Activated CD8-positive, alpha-beta T cell treated with anti-CD3 and anti-CD28 coated beads, Interleukin-2, amount 10 ng/mL, durations not matched to agents 7 days and 5 days (primary cell): ENCODE data around the gene CYP1B1. TPM values are rescaled to one million over a fixed set of nuclear protein-coding genes. Genes with fewer than 3 reads are reported as not detected.
A peak's percentile ranks its signal among the peaks of the same experiment; 100 is the strongest.

Source experiments
- ATAC-seq: fragments of 150-1000 bp; cut with Tn5 transposase; one replicate; pipeline ENCODE4 v1.10.0; 2021; ENCODE audit warnings: moderate library complexity
- CTCF ChIA-PET: fragments of 350-600 bp; sonication (Branson Sonifier 250); formaldehyde crosslinking; loops from one replicate; lab custom pipeline; 2021; ENCODE audit warnings: antibody characterized with exemption; lab: Charles Lee
- POLR2A ChIA-PET: fragments of 350-600 bp; sonication (Branson Sonifier 250); formaldehyde crosslinking; loops from one replicate; lab custom pipeline; 2021; ENCODE audit warnings: antibody characterized with exemption; lab: Charles Lee
- DNase-seq: peaks from one replicate; pipeline ENCODE4 v3.0.0-alpha.2; 2020
- H3K27ac Mint-ChIP-seq: one replicate; pipeline ENCODE4 v1.8.0; 2021; ENCODE audit warnings: mild to moderate bottlenecking, mixed read lengths
- H3K27me3 Mint-ChIP-seq: one replicate; pipeline ENCODE4 v1.8.0; 2021; ENCODE audit warnings: low read depth, mixed read lengths
- H3K36me3 Mint-ChIP-seq: one replicate; pipeline ENCODE4 v1.8.0; 2021; ENCODE audit warnings: low read depth, mixed read lengths
- H3K4me1 Mint-ChIP-seq: one replicate; pipeline ENCODE4 v1.8.0; 2021; ENCODE audit warnings: low read depth, mixed read lengths
- H3K4me3 Mint-ChIP-seq: one replicate; pipeline ENCODE4 v1.8.0; 2021; ENCODE audit warnings: mild to moderate bottlenecking, mixed read lengths
- H3K9me3 Mint-ChIP-seq: one replicate; pipeline ENCODE4 v1.8.0; 2022; ENCODE audit warnings: mixed read lengths; ENCODE audit not compliant: insufficient read depth
- total RNA-seq, 2 experiments: library from RNA; stranded (reverse); gene quantifications; one replicate each; pipeline ENCODE4 v1.2.3, GENCODE V29; 2021

CYP1B1 gene
- total RNA-seq: 1 to 10 TPM; 1.9 to 2.3 TPM

DNA sequence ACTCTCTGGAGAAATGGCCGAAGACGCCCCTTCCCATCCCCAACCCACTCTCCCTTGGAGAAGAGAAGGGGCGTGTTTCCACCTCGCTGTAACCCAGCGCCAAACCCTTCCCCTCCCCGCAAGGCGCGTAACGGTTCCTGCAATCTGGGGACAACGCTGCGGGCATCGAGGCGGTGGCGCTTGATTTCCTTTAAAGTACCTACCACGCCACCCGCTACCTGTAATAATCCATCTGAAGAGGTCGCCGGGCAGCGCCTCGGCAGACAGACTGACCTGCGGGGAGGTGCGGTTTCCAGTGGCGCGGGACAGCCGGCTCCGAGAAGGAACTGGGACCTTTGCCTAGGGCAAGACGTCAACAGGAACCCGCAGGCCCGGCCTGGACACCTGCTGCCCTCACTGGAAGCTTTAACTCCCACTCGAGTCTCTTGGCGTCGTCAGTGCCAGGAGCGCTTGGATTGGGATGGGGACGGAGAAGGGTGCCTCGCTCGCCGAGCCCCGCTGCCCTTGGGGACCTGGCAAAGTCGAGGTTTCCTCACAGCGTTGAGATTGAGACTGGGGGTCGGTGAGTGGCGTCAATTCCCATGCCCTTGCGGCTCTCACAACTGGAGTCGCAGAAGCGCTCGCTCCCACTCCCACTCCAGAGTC, at the start of gene CYP1B1:
TSS of gene CYP1B1 (minus strand) at position 645 of the 645 bp plus-strand sequence. CDS start 763 bp downstream, outside the sequence.
- Mint-ChIP-seq H3K27me3 (peaks cover 53% of the 10 kb centered on the region), H3K4me3 (peak within 1 kb of the TSS; percentile 75), H3K36me3 (peaks cover 10% of the 10 kb centered on the region), H3K9me3 (no peaks in the 10 kb centered on the region), H3K27ac (peak within 1 kb of the TSS; percentile 69), H3K4me1 (peaks cover 34% of the 10 kb centered on the region)
- ChIA-PET CTCF (interaction anchor here (0.9 to 2.4 kb wide), 16 partner anchors 8 to 698 kb away, joined by 3 to 12 read pairs (median 4); no protein-coding TSS in a partner anchor), POLR2A (no interaction called here)
- ATAC-seq: no peak
- DNase-seq: peak; percentile 25

DNA sequence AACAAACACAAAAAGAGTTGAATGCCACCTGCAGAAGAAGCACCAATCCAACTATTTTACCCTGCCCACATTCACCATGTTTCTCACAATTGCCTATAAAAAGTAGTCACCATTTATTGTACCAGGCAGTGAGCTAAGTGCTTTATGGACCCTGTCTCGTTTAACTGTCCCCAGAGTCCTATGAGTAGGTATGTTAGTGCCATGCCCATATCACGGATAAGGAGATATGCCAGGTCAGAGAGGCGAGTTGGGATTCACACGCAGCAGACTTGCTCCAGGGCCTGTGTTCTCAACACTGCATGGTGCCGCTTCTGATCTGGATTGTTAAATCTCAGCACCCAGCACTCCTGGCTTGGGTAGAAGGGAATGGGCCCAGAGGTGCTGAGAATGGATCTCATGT, 49.1 kb upstream of the CYP1B1 start:
- ChIA-PET POLR2A (no interaction called here), CTCF (no interaction called here)
- Mint-ChIP-seq H3K36me3 (no peaks in the 10 kb centered on the region), H3K27me3 (peaks cover 3% of the 10 kb centered on the region), H3K4me3 (no peak overlapping the region), H3K27ac (no peak overlapping the region), H3K4me1 (no peaks in the 10 kb centered on the region), H3K9me3 (peaks cover 3% of the 10 kb centered on the region)
- DNase-seq (no peak), ATAC-seq (no peak)

DNA sequence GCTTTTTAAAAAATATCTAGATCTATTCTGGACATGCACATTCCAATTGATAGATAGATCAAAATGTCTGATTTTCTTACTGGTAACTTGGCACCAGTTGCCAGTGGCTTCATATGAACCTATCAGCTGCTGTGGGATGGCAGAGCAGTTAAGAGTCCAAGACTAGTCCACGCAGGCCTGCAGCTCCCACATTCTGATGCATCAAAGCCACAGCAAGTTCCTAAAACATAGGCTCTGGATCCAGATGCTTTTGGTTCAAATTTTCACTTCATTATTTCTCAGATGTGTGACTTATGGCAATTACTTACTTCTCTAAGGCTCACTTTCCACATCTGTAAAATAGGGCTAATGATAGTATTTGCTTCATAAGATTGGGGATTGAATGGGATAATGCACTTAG, 48.0 kb upstream of the CYP1B1 start:
- ChIA-PET POLR2A (no interaction called here), CTCF (no interaction called here)
- Mint-ChIP-seq H3K36me3 (no peaks in the 10 kb centered on the region), H3K27ac (no peak overlapping the region), H3K4me1 (no peaks in the 10 kb centered on the region), H3K4me3 (no peak overlapping the region), H3K27me3 (peaks cover 3% of the 10 kb centered on the region), H3K9me3 (peaks cover 3% of the 10 kb centered on the region)
- DNase-seq (no peak), ATAC-seq (no peak)

DNA sequence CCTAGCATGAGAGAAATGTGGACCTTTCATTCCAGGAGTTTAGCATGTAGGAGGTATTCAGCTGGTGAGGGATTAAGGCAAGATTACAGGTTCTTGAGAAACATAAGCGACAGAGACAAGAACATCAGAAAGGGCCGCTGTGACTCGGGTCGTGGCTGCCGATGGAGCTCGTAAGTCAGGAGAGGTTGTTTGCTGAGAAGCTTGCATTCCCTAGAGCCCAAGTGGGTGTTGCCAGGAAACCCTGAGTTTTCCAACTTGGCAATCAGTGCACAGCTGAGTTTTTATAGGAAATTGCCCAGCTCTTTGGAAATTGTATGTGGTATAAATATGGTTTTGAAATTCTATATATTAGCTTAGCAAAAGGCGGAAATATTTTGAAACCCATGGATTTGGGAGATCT, 46.4 kb upstream of the CYP1B1 start:
- H3K36me3 Mint-ChIP-seq: no peaks in the 10 kb centered on the region
- H3K27ac Mint-ChIP-seq: no peak overlapping the region
- ChIA-PET CTCF (no interaction called here), POLR2A (no interaction called here)
- no peak for DNase-seq
- no peaks in the 10 kb centered on the region for H3K9me3 Mint-ChIP-seq
- no peak for ATAC-seq
- no peak overlapping the region for H3K4me3 Mint-ChIP-seq
- no peaks in the 10 kb centered on the region for H3K4me1 Mint-ChIP-seq
- peaks cover 3% of the 10 kb centered on the region for H3K27me3 Mint-ChIP-seq

DNA sequence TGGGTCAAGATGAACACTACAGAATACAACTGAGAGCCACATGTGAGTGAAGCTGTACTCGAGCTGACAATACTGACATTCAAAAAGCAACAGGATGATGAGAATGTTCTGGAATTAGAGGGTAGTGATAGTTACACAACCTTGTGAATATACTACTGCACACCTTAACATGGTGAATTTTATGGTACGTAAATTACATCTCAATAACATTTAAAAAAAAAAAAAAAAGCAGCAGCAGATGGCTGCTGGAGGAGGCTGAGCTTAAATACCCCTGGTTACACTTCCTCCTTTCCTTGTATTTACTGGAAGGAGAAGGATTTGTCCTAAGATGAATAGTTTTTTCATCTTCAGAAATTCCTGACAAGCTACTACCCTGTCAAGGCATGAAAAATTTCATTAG, 45.5 kb upstream of the CYP1B1 start:
- H3K9me3 Mint-ChIP-seq: no peaks in the 10 kb centered on the region
- no peaks in the 10 kb centered on the region for H3K36me3 Mint-ChIP-seq
- ATAC-seq (no peak), DNase-seq (no peak)
- no peak overlapping the region for H3K4me3 Mint-ChIP-seq
- H3K27me3 Mint-ChIP-seq: peaks cover 3% of the 10 kb centered on the region
- CTCF ChIA-PET: interaction anchor here (0.8 kb wide), 1 partner anchor 128 kb away, joined by 4 read pairs; no protein-coding TSS in a partner anchor
- POLR2A ChIA-PET: no interaction called here
- H3K4me1 Mint-ChIP-seq: no peaks in the 10 kb centered on the region
- H3K27ac Mint-ChIP-seq: no peak overlapping the region

DNA sequence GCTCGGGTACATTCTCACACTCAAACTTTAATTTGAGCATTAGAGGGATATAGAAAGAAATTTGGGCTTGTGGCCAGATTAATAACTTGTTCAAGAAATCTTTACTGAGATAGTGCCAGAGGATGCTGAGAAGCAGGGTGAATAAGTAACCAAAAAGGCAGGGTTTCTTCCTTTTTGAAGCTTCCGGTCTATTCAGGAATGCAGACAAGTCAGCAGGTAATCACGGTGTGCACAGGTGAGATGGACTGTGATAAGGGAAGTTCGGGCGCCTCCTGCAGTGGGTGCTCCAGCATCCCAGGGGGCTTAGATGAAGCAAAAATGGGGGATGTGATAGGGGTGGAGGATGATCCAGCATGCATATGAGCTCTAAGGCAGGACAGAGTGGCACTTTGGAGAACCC, 44.9 kb upstream of the CYP1B1 start:
- Mint-ChIP-seq H3K36me3 (no peaks in the 10 kb centered on the region), H3K4me3 (no peak overlapping the region), H3K27me3 (peaks cover 3% of the 10 kb centered on the region), H3K9me3 (no peaks in the 10 kb centered on the region), H3K4me1 (no peaks in the 10 kb centered on the region), H3K27ac (no peak overlapping the region)
- POLR2A ChIA-PET: no interaction called here
- DNase-seq (no peak), ATAC-seq (no peak)
- CTCF ChIA-PET: interaction anchor here (0.8 kb wide), 1 partner anchor 127 kb away, joined by 4 read pairs; no protein-coding TSS in a partner anchor

DNA sequence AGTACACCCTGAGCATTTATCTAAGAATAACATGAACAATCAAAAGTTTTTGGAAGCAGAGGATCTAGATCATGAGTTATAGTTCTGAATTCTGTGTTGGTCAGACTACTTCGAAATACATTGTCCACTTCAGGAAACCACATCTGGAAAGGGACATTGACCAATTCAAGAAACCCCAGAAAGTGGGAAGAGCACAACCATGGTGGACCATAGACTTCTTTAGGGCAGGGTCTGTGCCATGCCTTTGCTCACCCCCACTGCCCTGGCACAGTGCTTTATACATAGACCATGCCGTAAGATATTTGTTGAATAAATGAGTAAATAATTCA, 44.3 kb upstream of the CYP1B1 start:
- CTCF ChIA-PET: no interaction called here
- H3K36me3 Mint-ChIP-seq: no peaks in the 10 kb centered on the region

DNA sequence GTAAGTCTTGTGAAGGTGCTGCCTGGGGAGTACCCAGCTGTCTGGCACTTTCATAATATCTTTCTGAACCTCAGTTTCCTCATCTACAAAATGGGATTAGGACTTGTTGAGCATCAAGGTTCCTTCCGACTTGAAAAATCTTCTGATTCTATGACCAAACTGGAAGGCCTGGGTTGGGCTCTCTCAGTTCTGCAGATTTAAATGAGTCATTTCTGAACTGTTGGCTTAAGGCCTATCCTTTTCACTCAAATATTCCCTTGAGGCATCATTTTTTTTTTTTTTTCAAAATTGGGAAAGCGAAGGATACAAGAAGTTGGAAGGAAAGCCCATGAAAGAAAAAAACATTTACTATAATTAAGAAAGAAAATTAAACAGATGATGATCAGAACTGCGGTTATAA, 40.8 kb upstream of the CYP1B1 start:
- Mint-ChIP-seq H3K27me3 (peaks cover 11% of the 10 kb centered on the region), H3K9me3 (no peaks in the 10 kb centered on the region), H3K4me1 (peaks cover 3% of the 10 kb centered on the region), H3K36me3 (no peaks in the 10 kb centered on the region), H3K27ac (no peak overlapping the region), H3K4me3 (no peak overlapping the region)
- POLR2A ChIA-PET: no interaction called here
- CTCF ChIA-PET: no interaction called here
- DNase-seq (no peak), ATAC-seq (no peak)

More for the DNA sequence above, 44.3 kb upstream of the CYP1B1 start:
- no peak overlapping the region for H3K27ac Mint-ChIP-seq
- H3K4me3 Mint-ChIP-seq: no peak overlapping the region
- H3K9me3 Mint-ChIP-seq: no peaks in the 10 kb centered on the region
- ATAC-seq (no peak), DNase-seq (no peak)
- no peaks in the 10 kb centered on the region for H3K4me1 Mint-ChIP-seq
- H3K27me3 Mint-ChIP-seq: peaks cover 3% of the 10 kb centered on the region
- POLR2A ChIA-PET: no interaction called here

DNA sequence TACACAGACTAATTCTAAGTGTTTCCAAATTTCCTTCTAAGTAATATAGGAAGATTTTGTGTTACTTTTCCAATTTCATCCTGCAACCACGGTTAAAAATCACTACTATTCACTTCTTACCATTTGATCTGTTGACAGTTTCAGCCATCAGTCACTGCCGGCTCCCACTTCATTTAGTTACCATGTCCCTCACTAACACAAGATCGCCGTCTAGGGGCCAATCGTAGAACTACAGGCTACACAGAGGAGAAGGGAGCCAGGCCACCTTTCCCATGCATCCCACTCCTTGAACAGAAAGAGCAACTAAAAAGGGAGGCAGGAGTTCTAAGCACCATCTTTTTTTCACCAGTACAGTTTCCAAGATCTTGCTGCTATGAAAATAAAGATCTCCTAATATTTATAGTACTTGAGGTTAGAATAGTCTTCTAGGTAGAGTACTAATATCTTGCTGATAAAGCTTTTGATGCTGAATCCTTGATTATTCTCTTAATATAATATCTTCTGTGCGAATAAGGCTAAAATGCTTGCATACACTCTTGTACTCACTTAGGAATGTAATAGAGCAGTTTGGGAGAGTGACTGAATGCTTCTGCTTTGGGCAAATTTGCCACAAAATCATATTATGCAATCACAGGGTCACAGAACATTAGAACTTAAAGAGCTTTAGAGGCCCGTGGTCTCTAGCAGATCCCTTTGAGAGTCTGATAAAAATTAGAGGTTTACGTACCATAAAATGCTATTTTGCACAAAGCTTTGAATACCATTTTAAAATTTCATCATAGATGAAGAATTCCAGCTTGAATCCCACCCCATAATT, 39.5 kb upstream of the CYP1B1 start:
- peak; percentile 81 for DNase-seq
- Mint-ChIP-seq H3K4me3 (no peak overlapping the region), H3K27ac (no peak overlapping the region), H3K27me3 (peaks cover 11% of the 10 kb centered on the region), H3K36me3 (no peaks in the 10 kb centered on the region), H3K4me1 (peaks cover 3% of the 10 kb centered on the region), H3K9me3 (no peaks in the 10 kb centered on the region)
- ATAC-seq: peak; percentile 78
- ChIA-PET POLR2A (no interaction called here), CTCF (interaction anchor here (0.6 to 1.7 kb wide), 14 partner anchors 9 to 393 kb away, joined by 3 to 11 read pairs (median 4); partner anchors contain the start of gene CYP1B1)

DNA sequence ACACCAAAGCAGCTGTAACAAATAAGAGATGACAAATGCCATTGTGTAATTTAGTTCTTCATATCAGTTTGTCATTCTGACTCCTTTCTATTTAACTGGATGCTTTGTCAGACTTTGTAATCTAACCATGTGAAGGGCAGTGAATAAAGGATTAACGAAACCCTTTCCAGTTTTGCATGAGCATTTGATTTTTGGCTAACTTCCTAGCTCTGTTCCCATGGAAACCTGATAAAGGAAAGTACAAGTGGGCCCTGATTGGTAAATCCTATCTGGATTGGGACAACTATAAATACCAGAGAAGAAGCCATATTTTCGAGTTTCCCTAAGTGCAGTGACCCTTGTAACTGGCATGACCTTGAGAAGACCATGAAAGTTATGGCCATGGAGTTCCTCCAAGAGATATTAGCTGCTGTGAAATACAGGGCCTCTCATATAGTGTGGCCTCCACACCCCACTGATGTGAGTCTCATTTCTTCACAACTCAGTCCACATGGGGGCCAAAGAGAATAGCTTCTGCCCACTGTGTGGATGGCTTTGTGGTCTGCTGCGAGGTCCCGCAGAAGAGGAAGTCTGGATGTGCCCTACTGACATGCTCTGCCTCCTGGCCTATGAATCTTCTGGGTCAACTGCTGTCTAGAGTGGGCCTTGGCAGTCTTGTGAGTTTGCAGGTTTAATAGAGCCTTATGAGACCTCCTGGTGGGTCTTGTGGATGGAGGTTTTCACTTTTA, 38.2 kb upstream of the CYP1B1 start:
- DNase-seq (no peak), ATAC-seq (no peak)
- peaks cover 3% of the 10 kb centered on the region for H3K4me1 Mint-ChIP-seq
- no peaks in the 10 kb centered on the region for H3K36me3 Mint-ChIP-seq
- no peak overlapping the region for H3K27ac Mint-ChIP-seq
- no peaks in the 10 kb centered on the region for H3K9me3 Mint-ChIP-seq
- H3K27me3 Mint-ChIP-seq: peaks cover 11% of the 10 kb centered on the region
- ChIA-PET POLR2A (no interaction called here), CTCF (interaction anchor here (0.6 to 1.7 kb wide), 6 partner anchors 12 to 263 kb away, joined by 3 to 7 read pairs (median 4); no protein-coding TSS in a partner anchor)
- H3K4me3 Mint-ChIP-seq: no peak overlapping the region

DNA sequence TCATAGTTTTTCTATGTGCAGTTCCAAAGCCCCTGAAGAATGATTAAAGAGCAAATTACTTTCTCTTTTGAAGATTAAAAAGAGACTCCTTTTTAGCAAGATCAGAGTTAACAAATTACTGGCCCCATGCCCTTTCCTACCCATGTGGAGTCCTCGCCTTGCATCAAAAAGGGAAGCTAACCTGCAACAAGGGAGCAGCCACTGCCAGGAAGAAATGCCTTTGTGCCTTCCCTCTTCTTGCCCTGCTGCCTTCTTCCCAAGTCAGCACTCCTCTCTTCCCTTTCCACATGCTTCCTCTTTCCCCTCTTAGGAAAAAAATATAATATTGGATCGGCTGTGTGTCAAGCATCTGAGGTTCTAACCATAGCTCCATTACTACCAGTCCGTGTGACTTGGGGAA, 37.1 kb upstream of the CYP1B1 start:
- no peak overlapping the region for H3K4me3 Mint-ChIP-seq
- no peaks in the 10 kb centered on the region for H3K9me3 Mint-ChIP-seq
- ATAC-seq (no peak), DNase-seq (no peak)
- peaks cover 3% of the 10 kb centered on the region for H3K4me1 Mint-ChIP-seq
- peaks cover 11% of the 10 kb centered on the region for H3K27me3 Mint-ChIP-seq
- no peak overlapping the region for H3K27ac Mint-ChIP-seq
- H3K36me3 Mint-ChIP-seq: no peaks in the 10 kb centered on the region
- ChIA-PET POLR2A (no interaction called here), CTCF (interaction anchor here (1.0 to 1.7 kb wide), 3 partner anchors 11 to 162 kb away, joined by 3 to 4 read pairs (median 4); no protein-coding TSS in a partner anchor)
